Jurkat, Clone E6-1 (cell line): ENCODE results near the gene SLC44A4.
A peak's percentile ranks its signal among the peaks of the same experiment; 100 is the strongest.

Experiments used
- DNase-seq: peaks from one replicate; pipeline ENCODE4 v3.0.0-alpha.2; 2011; ENCODE audit warnings: low read depth, low spot score
- H3K4me3 ChIP-seq: 2 replicates; pipeline ENCODE4 v1.5.1; 2011; ENCODE audit warnings: mild to moderate bottlenecking, low read length, control low read depth, moderate library complexity

The SLC44A4 gene

GRCh38 chr6:31903957-31904356 lies 25.2 kb upstream of the SLC44A4 start:
- DNase-seq, result no peak
- no peak overlapping the region for H3K4me3 ChIP-seq

DNA sequence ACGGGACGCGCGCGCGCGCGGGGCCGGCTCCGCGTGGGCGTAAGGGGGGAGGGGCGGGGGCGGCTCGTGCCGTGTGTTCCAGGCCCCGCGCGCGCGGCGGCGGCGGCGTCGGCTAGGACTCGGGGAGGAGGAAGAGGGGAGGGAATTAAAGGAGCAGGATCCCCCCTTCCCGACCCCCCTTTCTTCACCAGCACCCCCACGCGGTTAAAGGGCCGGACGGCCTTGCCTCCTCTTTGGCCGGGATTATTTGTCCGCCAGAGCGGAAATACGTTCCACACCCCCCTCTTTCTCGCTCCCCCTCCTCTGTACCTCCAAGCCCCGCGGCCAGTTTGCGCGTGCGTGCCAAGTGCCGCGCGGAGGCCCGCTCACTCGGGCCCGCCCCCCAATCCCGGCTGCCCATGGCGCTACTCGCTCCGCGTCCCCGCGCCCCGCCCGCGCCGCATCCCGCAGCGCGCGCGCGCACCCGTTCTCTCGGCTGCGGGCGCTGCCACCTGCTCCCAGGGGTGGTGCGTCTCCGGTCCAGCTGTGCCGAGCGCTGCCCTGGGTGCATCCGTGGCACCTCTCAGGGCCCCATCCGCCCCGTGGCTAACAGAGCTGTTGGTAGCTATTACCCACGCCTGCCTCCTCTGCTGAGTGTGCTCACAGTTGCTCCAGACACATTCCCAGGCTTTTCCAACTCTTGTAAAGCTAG lies 23.3 kb upstream of the SLC44A4 start, which contains the start of gene ZBTB12:
Gene ZBTB12 (minus strand): TSS at position 134 of the 691 bp plus-strand sequence. CDS start 781 bp downstream, outside the sequence.
- H3K4me3 ChIP-seq, result peak within 1 kb of the TSS; percentile 63
- DNase-seq, result peak; percentile 88

GRCh38 chr6:31901415-31901952 lies 22.7 kb upstream of the SLC44A4 start:
- DNase-seq, result peak; percentile 29
- H3K4me3 ChIP-seq, result peak overlapping the region; percentile 63

DNA sequence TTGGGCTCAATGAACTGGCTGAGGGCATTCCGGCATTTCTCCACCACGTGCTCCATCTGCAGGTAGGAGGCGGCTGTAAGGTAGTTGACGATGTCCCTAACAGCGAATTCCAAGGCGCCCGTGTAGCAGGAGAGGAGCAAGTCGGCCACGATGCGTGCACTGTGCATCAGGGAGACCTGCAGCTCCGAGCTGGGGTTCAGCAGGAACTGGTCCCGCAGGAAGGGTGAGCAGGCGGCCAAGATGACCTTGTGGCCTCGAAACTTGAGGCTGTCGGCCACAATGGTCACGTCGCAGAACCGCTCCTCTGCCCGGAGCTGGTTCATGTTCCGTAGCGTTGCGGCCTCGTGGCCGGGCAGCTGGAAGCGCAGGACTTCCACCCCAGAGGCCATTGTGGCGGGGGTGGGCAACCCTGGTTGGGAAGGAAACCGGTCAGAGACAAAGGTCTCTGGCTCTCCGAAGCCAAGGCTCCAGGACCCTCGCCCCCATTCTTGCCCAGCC lies 22.2 kb upstream of the SLC44A4 start:
- H3K4me3 ChIP-seq, result peak overlapping the region; percentile 63
- DNase-seq, result no peak

DNA sequence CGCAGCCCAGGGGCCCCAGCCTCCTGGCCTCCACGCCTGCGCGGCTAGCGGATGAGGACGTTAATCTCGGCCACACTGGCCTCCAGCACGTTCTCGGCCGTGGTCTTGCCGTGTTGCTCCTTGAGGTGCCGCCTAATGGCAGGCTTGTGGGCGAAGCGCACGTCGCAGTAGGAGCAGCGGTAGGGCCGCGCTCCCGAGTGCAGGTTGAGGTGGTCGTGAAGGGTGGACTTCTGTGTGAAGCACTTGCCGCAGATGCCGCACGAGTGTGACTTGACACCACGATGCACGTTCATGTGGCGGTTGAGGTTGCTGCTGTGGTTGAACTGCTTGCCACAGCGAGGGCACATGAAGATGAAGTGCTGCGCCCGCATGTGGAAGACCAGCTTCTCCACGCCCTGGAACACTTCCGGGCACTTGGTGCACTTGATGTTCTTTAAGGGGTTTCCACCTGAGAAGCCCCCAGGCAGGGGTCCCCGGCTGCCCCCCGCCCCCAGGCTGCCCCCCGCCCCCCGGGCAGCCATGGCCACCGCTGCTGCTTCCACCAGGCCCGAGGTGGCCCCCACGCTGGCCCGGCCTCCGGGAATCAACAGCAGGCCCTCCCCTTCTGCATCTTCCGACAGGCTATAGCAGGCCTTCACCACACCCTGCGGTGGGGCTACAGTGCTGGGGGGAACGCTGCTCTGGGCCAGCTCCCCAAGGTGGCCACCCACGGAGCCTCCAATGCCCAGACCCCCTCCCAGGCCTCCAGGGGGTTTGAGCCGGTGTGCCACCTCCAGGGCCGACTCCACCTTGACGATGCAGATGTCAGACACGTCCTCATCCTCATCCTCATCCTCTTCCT lies 21.3 kb upstream of the SLC44A4 start:
- no peak overlapping the region for H3K4me3 ChIP-seq
- DNase-seq, result no peak

DNA sequence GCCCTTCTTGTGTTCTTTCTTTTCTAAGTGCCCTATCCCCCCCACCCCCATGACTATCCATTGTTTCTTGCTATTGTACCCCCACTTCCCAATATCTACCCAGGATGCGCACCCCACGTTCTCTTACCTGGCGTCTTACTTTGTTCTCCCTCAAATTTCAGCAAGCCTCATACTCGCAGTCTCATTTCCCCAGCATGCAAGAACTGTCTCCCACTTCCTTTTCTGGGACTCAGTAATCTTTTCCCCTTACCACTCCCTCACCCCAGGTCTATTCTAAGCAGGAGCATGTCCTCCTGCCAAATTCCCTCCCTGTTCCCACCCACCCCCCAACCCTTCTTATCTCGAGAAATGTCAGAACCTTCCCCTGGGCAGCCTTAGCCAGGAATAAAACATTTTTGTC lies 20.4 kb upstream of the SLC44A4 start:
- no peak overlapping the region for H3K4me3 ChIP-seq

GRCh38 chr6:31898383-31899011 lies 19.7 kb upstream of the SLC44A4 start:
- DNase-seq, result peak; percentile 49
- H3K4me3 ChIP-seq, result peak overlapping the region; percentile 95

More for the DNA sequence above, 20.4 kb upstream of the SLC44A4 start:
- no peak for DNase-seq

GRCh38 chr6:31897612-31898382 lies 19.0 kb upstream of the SLC44A4 start, which contains the start of gene EHMT2:
Gene EHMT2 (minus strand): TSS chr6:31897698. CDS start chr6:31897677, 21 bp downstream.
- peak within 1 kb of the TSS; percentile 95 for H3K4me3 ChIP-seq
- peak; percentile 68 for DNase-seq

- no peak for DNase-seq
- peak overlapping the region; percentile 95 for H3K4me3 ChIP-seq
Observed at GRCh38 chr6:31896856-31897611, 18.2 kb upstream of the SLC44A4 start.

DNA sequence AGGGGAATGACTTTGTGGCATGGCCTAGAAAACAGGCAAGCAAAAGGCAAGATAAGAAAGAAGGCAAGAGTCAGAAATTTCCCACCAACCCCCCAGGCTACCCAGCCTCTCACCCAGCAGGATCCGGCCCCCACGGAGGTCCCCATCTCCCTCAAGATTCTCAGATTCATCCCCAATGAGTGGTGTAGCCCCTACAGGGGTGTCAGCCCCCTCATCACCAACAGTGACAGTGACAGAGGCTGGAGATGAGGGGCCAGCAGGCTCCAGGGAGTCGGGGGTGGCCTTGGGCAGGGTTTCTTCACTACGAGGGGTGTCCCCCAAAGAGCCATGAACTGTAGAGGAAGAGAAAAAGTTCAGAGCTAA lies 17.7 kb upstream of the SLC44A4 start:
- DNase-seq, result no peak
- peak overlapping the region; percentile 95 for H3K4me3 ChIP-seq

- H3K4me3 ChIP-seq, result no peak overlapping the region
- no peak for DNase-seq
Observed at GRCh38 chr6:31892821-31893220, 14.0 kb upstream of the SLC44A4 start.

GRCh38 chr6:31889331-31889972 lies 10.7 kb upstream of the SLC44A4 start:
- DNase-seq, result no peak
- H3K4me3 ChIP-seq, result no peak overlapping the region

DNA sequence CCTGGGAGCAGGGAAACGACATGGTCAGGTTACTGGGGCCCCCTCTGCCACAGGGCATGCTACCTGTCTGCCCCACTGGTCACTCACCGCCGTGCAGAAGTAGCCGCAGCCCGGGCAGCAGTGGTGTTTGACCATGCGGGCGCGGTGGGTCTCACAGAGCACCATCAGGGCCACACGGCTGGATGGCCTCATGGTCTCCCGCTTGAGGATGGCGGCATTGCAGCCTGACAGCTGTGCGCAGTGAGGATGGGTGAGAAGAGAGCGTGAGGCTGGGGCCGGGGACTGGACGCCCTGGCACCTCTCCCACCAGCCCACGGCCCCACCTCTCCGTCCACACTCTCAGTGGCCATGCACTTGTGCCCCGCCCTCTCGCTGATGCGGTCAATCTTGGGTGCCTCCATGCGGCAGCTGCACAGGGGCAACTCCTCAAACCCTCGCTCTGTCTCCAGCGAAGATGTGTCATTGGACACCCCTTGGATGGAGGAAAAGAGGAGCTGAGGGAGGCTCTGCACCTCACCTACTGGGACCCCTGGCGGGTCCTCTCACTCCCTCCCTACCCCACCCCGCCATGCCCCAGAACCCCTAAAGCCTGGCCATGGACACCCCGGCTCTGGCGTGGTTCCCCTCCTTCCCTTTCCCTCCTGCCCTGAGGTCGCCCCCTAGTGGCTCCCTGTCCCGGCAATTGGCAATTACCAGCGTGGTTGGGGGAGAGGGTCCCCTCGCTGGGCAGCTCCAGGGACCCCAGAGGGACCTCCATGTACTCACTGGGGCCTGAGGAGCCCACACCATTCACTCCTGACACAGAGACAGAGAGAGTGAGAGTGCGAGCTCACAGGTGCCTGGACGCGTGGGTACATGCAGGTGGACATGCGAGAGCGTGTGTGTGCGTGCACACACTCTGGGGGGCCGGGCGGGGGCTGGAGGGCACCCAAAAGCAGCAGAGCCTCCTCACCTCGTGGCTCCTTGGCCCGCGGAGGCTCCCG lies 9.8 kb upstream of the SLC44A4 start:
- DNase-seq, result no peak
- H3K4me3 ChIP-seq, result no peak overlapping the region

GRCh38 chr6:31887173-31888007 lies 8.6 kb upstream of the SLC44A4 start:
- H3K4me3 ChIP-seq, result no peak overlapping the region
- DNase-seq, result no peak

DNA sequence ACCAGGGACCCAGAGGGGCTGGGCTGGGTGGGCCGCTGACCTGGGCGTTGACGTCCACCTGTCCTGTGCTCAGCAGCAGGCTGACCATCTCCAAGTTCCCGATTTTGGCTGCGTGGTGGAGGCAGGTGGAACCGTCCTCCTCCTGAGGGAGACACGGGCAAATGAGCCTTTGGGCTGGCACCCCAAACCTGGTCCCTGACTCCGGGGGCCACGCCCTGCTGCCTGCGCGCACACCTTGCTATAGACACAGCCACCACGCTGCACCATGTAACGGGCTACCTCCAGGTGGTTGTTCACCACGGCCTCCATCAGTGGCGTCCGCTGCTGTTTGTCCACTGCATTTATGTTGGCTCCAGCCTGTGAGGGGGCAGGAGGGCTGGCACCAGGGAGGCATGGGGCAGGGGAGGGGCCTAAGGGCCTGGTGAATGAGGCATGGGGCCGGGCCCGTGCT lies 7.8 kb upstream of the SLC44A4 start:
- no peak for DNase-seq

More for the DNA sequence above, 7.8 kb upstream of the SLC44A4 start:
- no peak overlapping the region for H3K4me3 ChIP-seq
